GM19023 (cell line): ENCODE results near the gene NR5A1.

Source experiments
- ATAC-seq: cut with Tn5 transposase; IDR thresholded peaks from one replicate; pipeline ENCODE4 v1.9.1; 2021; ENCODE audit warnings: mild to moderate bottlenecking, moderate library complexity; ENCODE audit not compliant: unreplicated experiment

The NR5A1 gene

GRCh38 chr9:124485201-124485600 is 22.0 kb downstream of the NR5A1 start:
- no peak for ATAC-seq

- ATAC-seq = no peak
Observed at GRCh38 chr9:124483481-124483880, 23.7 kb downstream of the NR5A1 start.

GRCh38 chr9:124482431-124483031 is 24.7 kb downstream of the NR5A1 start:
- ATAC-seq = no peak

- ATAC-seq = no peak
Observed at GRCh38 chr9:124481115-124481514, 26.1 kb downstream of the NR5A1 start.

- no peak for ATAC-seq
Observed at GRCh38 chr9:124480621-124480981, 26.6 kb downstream of the NR5A1 start.

- ATAC-seq = no peak
Observed at GRCh38 chr9:124479947-124480620, 27.1 kb downstream of the NR5A1 start.

- ATAC-seq = no peak
Observed at GRCh38 chr9:124479371-124479770, 27.8 kb downstream of the NR5A1 start.

- no peak for ATAC-seq
Observed at GRCh38 chr9:124478354-124478753, 28.8 kb downstream of the NR5A1 start.

GRCh38 chr9:124477648-124478285 is 29.4 kb downstream of the NR5A1 start:
- ATAC-seq = no peak

GRCh38 chr9:124477211-124477647 is 30.0 kb downstream of the NR5A1 start:
- ATAC-seq = no peak

- no peak for ATAC-seq
Observed at GRCh38 chr9:124475868-124476690, 31.1 kb downstream of the NR5A1 start.

GRCh38 chr9:124475158-124475867 is 31.9 kb downstream of the NR5A1 start:
- no peak for ATAC-seq

- ATAC-seq = no peak
Observed at GRCh38 chr9:124474151-124474550, 33.0 kb downstream of the NR5A1 start.

GRCh38 chr9:124473310-124473709 is 33.9 kb downstream of the NR5A1 start:
- no peak for ATAC-seq

- ATAC-seq = no peak
Observed at GRCh38 chr9:124472770-124473169, 34.4 kb downstream of the NR5A1 start.

- ATAC-seq = no peak
Observed at GRCh38 chr9:124471761-124472160, 35.4 kb downstream of the NR5A1 start.

GRCh38 chr9:124470726-124471125 is 36.5 kb downstream of the NR5A1 start:
- ATAC-seq = no peak

GRCh38 chr9:124470306-124470705 is 36.9 kb downstream of the NR5A1 start:
- no peak for ATAC-seq

- no peak for ATAC-seq
Observed at GRCh38 chr9:124469011-124469832, 38.0 kb downstream of the NR5A1 start.
